HS-27A (cell line): Measurements from ENCODE around the gene IFT122.
"Not testable (repeated sequence)": the region's sequence is repeated elsewhere in the genome, so short reads cannot be mapped to it uniquely, and the experiment has no call there.

ENCODE experiments used
- DNase-seq: peaks from one replicate; pipeline ENCODE4 v3.0.0-alpha.2; 2012; ENCODE audit warnings: low read depth, missing footprints

The IFT122 gene, protein sequence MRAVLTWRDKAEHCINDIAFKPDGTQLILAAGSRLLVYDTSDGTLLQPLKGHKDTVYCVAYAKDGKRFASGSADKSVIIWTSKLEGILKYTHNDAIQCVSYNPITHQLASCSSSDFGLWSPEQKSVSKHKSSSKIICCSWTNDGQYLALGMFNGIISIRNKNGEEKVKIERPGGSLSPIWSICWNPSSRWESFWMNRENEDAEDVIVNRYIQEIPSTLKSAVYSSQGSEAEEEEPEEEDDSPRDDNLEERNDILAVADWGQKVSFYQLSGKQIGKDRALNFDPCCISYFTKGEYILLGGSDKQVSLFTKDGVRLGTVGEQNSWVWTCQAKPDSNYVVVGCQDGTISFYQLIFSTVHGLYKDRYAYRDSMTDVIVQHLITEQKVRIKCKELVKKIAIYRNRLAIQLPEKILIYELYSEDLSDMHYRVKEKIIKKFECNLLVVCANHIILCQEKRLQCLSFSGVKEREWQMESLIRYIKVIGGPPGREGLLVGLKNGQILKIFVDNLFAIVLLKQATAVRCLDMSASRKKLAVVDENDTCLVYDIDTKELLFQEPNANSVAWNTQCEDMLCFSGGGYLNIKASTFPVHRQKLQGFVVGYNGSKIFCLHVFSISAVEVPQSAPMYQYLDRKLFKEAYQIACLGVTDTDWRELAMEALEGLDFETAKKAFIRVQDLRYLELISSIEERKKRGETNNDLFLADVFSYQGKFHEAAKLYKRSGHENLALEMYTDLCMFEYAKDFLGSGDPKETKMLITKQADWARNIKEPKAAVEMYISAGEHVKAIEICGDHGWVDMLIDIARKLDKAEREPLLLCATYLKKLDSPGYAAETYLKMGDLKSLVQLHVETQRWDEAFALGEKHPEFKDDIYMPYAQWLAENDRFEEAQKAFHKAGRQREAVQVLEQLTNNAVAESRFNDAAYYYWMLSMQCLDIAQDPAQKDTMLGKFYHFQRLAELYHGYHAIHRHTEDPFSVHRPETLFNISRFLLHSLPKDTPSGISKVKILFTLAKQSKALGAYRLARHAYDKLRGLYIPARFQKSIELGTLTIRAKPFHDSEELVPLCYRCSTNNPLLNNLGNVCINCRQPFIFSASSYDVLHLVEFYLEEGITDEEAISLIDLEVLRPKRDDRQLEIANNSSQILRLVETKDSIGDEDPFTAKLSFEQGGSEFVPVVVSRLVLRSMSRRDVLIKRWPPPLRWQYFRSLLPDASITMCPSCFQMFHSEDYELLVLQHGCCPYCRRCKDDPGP

DNA sequence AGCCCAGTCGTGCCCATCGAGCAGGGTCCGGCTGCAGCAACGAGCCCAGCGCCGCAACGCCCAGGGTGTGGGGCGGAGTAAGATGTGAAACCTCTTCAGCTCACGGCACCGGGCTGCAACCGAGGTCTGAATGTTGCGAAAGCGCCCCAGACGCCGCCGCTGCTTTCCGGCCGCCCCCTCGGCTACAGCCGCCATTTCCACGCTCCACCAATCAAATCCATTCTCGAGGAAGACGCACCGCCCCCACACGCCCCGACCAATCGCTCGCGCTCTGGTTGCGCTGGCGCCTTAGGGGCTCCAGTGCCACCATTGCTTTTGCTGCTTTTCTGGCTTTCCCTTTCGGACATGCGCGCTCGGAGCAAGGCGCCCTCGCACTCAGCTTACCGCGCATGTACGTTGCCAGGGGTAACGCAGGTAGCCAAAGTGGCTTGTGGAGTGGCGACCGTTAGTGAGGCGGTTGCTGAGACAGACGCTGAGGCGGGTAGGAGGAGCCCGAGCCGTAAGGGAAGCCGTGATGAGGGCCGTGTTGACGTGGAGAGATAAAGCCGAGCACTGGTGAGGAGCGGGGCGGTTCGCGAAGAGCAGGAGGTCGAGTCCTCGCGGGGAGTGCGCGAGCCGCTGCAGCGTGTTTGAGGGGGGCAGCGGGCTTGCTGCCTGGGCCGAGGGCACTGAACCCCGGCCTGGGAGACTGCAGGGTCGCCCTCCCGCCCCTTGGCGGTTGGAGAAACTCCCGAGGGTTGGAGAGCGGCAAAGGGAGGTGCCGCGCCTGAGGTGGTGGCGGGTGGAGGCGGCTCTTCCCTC, at the start of gene IFT122, which contains the start of gene MBD4:
TSS of gene IFT122 (plus strand) at position 408 of the 801 bp plus-strand sequence. CDS start at position 515, 107 bp downstream.
TSS of gene MBD4 (minus strand) at position 132 of the 801 bp plus-strand sequence. CDS start at position 17, 115 bp downstream.
- peak; percentile 97 for DNase-seq

DNA sequence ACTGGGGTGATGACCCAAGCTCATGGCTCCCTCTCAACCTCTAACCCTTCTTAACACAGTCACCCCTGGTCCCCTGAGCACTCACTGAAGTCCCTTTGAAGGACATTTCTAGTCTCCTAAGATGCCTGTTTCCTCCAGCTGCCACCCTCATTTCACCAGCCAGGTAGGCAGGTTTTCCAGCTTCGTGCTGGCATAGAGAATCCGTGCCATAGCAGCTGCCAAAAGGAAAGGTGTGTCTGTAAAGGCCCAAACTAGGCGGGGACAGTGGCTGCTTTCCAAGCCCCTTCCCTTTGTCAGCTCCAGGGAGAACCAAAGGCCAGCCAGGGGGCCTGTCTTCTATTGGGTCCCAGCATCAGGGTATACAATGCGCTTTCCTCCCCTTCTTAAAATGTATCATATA, 48.4 kb upstream of the IFT122 start:
- DNase-seq = not testable (repeated sequence)

DNA sequence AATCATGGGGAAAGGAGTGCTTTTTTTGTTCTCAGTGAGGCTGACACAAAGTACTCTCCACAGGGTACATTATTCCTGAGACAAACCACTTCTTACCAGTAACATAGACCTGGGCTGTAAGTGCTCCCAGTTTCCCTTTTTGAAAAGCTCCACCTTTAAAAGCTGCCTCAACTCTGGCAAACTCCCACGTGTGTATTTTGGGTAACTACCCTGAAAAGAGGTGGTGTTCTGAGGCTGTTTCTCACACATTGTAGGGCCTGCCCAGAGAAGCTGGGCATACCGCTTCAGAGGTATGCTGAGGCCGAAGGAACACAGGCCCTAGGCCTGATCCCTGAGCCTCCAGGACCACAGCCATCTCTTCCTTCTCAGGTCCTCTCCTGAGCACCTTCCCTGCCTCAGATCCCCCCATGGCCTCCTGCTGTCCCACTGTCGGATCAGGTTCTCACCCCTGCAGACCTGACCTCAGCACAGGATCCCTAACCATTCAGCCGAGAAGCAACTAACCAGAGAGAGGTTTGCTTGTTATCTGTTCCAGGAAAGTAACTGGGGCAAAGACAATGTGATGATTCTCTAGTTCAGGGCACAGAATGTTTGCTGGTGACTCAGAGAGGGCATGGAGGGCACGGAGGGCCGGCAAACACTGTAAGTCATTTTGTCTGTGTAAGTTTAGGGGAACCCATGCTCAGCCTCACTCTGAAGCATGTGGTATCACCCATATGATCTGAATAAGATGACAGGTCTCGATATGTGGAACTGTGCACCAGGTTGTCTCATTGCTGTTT, 47.7 kb upstream of the IFT122 start:
- DNase-seq = not testable (repeated sequence)

DNA sequence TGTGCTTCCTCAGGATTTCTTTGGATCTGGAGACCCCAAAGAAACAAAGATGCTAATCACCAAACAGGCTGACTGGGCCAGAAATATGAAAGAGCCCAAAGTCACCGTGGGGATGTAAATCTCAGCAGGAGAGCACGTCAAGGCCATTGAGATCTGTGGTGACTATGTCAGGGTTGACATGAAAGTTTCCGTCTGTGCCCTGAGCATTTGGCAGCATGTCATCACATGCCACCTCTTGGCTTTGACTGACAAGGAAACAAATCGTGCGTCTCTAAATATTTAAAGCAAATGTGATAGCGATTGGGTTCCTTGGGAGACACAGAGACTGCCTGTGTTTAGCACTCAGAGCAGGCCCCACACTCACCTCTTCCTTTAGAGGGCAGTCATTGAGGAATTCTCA, 46.8 kb upstream of the IFT122 start:
- no peak for DNase-seq

DNA sequence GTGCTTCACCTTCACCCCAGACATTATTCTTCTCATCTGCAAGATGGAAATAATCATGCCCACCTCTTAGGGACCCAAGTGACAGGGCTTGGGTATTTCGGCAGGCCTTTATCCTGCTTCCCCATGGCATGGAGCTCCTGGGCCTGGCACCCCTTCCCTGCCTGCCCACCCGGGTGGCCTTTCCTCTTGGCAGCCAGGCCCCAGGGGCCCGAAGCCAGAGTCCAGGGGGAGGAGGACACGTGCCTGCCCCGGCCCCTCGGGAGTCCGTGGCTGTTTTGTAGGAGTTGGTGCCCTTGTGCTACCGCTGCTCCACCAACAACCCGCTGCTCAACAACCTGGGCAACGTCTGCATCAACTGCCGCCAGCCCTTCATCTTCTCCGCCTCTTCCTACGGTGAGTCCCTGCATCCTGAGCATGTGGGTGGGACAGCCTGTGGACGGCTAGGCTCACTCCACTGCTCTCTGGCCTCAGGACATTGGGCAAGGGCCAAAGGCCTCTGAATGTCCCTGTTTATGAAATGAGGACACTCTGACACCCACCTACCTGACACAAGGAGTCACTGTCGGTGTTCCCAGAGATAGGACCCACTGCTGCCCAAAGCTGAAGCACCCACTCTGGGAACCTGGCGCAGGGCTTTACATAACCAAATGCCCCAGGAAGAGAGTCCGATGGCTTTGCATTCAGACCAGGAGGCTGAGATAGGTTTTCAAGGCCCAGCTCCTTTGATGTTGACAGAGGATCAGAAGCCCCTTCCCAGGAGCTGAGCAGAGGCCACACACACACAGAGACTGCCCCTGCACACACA, 46.1 kb upstream of the IFT122 start:
- not testable (repeated sequence) for DNase-seq

DNA sequence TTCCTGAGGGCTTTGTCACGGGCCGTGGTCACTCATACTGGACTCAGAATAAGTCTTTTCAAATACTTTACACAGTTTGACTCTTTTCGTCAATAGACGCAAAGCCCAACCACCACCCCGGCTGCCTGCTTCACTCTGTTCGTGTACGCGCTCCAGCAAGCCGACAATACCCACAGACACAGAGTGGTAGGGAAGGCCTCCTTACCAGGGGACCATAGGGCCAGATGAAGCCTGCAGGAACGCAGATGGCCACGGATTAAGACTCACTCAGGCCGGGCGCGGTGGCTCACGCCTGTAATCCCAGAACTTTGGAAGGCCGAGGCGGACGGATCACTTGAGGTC, 41.2 kb upstream of the IFT122 start:
- DNase-seq = no peak

DNA sequence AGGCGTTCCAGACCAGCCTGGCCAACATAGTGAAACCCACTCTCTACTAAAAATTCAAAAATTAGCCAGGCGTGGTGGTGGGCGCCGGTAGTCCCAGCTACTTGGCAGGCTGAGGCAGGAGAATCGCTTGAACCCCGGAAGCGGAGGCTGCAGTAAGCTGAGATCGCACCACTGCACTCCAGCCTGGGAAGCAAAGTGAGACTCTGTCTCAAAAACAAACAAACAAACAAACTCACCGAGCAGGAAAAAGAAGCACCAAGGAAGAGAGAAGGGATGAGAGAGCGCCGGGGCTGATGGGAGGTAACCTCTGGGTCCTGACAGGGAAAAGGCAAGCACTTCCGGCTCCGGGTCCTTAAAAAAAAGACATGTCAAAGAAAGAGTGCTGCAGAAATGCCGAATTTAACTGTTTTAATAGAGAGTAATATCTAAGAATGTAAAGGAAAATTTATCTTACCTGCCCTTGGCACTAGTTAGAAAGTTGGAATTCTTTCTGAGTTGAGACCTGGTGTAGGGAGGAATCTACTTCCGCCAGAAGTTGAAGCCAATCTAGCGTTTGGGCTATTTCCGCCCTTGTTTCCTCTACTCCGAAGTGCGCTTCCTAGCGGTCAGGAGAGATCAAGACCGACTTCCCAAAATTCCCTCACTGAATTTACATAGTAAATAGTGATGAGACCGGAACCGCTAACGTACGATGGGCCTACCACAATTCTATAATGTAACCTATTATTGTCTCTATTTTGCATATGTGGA, 40.7 kb upstream of the IFT122 start:
- peak; percentile 92 for DNase-seq

DNA sequence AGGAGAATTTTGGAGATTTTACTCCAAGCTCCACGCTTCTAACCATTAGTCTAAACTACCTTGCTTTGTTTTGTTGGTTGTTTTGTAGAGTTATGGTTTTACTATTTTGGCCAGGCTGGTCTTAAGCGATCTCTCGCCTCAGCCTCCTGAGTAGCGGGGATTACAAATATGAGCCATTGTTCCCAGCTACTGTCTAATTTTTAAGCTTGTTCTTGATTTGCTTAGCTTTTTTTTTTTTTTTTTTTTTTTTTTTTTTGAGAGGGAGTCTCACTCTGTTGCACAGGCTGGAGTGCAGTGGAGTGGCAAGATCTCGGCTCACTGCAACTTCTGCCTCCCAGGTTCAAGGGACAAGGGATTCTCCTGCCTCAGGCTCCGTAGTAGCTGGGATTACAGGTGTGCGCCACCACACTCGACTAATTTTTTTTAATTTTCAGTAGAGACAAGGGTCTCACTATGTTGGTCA, 40.1 kb upstream of the IFT122 start:
- DNase-seq = no peak

DNA sequence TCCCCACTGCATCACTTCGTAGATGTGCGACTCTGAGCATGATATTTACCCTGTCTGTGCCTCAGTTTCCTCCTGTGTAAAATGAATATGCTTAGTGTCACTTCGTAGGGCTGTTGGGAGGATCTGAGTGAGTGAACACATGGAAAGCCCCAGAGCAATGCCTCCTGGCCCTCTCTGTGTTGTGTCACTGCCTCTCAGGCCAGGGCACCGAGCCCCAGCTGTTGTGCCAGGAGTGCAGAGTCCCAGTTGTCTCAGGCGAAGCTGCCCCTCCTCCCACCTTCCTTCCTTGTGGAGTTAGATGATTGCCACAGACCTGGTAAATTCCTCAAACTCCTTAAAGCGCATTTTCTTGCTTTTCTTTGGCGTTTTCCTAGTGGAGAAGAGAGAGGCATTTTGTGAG, 37.8 kb upstream of the IFT122 start:
- no peak for DNase-seq

DNA sequence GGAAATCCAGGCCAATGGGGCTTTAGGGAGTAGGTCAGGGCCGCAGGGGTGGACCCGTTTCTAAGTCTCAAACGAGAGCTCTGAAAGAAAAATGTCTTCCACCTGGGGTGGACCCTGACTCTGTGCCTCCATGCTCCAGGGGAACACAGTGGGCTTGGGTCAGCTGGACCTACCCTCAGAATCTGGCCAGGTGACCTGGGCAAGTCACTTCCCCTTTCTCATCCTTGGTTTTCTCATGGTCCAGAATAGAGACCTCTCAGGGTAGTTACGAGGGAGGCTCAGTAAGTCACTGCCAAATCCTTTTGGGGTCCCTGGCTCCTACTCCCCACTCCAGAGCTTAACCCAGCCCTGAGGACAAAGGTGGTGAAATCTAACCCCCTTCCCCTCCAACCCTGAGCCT, 37.4 kb upstream of the IFT122 start:
- DNase-seq = no peak

DNA sequence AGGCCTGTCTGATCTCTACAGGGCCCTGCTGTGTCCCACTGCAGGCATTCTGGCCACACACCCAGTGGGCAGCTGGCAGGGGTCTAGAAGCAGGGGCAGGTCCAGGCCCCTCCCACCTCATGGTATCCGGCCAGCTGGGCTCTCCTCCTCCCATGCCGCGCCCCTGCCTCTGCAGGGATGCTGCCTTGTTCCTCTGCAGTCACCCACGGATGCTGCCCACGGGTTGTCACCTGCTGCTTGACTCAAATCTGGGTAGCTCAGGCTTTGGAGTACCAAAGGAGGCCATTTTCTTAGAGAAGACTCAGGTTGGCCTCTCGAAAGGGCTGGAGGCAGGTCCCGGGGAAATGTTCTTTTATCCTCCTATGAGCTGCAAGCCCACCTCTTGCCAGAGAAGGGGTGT, 36.6 kb upstream of the IFT122 start:
- no peak for DNase-seq

DNA sequence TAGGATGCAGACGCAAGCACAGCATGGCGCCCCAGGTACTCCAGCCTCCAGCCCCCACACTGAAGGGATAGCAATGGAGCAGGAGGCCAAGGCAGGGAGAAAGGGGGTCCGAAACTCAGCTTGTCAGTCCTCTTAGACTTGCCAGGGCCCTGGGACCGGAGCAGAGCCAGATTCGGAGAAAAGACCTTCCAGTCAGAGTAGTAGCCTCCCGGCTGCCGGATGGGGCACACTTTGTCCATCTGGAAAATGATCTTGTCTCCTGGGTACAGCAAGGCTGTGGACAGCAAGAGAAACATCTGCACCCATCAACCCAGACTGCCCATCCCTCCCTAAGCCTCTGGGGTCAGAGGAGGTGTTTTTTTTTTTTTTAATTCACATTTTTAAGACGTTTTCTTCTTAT, 35.9 kb upstream of the IFT122 start:
- no peak for DNase-seq

DNA sequence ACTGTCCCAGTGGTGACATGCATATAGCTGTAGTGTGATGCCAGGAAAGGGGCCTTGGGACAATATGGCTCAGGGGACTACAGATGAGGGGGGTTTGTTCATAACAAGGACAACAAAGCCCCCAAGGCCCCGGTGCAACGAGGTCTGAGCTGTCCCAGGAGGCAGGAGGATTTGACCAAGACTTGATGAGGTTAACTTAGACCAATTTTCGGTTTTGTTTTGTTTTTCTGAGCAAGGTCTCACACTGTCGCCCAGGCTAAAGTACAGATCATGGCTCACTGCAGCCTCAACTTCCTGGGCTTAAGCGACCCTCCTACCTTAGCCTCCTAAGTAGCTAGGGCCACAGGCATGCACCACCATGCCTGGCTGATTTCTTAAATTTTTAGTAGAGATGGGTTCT, 35.4 kb upstream of the IFT122 start:
- DNase-seq = no peak

DNA sequence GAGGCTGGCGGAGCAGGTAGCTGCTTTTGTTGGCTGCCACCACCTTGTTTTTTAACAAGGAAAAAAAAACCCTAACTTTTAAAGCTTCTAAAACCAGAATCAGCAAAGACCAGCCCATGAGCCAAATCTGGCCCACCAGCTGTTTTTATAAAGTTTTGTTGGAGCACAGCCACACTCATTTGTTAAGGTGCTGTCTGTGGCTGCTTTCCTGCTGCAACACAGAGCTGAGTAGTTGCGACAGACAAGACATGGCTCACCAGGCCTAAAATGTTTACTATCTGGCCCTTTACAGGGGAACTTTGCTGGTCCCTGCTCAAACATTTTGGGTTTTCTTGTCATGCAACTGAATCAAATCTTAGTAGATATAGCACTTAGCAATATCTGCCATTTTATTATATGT, 30.5 kb upstream of the IFT122 start:
- no peak for DNase-seq

DNA sequence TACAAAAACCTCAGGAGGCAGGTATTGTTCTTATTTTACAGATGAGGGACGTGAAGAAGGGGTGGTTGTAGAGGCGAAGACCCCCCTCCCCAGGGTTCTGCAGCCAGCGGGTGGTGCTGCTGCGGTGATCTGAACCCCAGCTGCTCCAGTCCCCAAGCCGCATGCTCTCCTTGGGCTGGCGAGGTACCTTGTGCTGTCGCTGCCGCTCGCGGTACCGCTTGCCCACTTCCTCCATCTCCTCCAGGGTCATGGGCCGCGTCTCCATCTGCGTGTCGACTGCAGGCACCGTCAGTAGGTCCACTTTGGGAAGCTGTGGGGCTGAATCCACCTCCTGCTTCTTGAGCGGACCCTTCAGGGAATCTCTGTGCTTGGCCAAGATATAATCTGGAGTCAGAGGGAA, 29.1 kb upstream of the IFT122 start:
- no peak for DNase-seq

DNA sequence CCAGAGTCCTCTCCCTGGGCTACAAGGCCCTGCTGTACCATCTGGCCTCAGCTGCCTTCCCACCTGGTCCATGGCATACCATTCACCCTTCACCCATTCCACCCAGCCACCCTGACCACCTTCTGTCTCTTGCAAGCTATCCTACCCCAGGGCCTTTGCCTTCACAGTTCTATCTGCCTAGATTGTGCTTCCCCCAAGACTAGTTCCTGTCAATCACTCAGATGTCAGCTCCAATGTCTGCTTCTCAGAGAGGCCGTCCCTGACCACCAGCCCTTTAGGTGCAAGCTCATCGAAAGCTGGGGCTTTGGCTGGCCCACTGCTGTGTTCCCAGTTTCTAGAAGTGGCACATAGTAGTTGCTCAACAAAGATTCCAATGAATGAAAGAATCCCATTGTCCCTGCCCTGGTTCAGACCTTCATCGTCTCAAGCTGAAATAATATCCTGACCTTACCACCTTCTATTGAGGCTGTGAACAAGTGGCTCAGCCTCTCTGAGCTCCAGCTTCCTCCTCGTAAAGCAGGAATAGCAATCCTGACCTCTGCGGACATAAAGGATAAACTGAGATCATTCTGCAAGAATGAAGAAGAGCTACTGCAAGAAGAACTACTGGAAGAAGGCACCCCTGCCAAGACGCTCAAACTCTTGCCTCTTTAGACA, 27.4 kb upstream of the IFT122 start:
- DNase-seq = no peak

DNA sequence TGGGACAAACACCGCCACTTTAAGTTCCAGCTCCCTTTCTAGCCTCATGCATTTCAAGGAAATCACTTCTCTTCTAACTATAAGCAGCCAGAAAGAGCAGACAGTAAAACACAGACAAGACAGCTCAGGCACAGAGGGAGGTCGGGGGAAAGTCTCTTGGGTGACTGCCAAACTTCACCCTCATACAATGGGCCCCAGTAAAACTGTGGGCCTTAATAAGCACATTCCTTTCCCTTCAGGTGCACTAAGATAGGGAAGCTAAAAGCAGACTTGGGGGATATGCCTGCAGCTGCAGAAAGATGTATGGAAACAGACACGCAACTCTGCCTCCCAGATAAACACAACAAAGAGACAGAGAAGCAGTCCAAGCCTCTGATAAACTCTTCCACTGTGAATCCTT, 26.8 kb upstream of the IFT122 start:
- DNase-seq = not testable (repeated sequence)
